MM.1S (cell line): Measurements from ENCODE around the gene FAM3D.

Source experiments
- CTCF ChIP-seq: fragments of 300-600 bp; sonication (generic); IDR thresholded peaks from 2 replicates; pipeline ENCODE4 v1.5.1; 2016; ENCODE audit warnings: antibody characterized with exemption, low read length, mixed read lengths
- EZH2 ChIP-seq: fragments of 300-600 bp; sonication (generic); optimal IDR thresholded peaks from 2 replicates; pipeline ENCODE3; 2017; ENCODE audit warnings: low read depth, mild to moderate bottlenecking, antibody characterized with exemption, low read length, mixed read lengths
- EZH2phosphoT487 ChIP-seq: fragments of 300-600 bp; sonication (generic); IDR thresholded peaks from 2 replicates; pipeline ENCODE4 v1.6.1; 2018; ENCODE audit warnings: antibody characterized with exemption, low read length

GRCh38 chr3:58681863-58682262 lies 15.3 kb upstream of the FAM3D start:
- TF ChIP-seq CTCF (no peak), EZH2phosphoT487 (no peak), EZH2 (no peak)
